ENCODE results near the gene CABLES1.
"Not testable (repeated sequence)": the region's sequence is repeated elsewhere in the genome, so short reads cannot be mapped to it uniquely, and the experiment has no call there.

Gene CABLES1

DNA sequence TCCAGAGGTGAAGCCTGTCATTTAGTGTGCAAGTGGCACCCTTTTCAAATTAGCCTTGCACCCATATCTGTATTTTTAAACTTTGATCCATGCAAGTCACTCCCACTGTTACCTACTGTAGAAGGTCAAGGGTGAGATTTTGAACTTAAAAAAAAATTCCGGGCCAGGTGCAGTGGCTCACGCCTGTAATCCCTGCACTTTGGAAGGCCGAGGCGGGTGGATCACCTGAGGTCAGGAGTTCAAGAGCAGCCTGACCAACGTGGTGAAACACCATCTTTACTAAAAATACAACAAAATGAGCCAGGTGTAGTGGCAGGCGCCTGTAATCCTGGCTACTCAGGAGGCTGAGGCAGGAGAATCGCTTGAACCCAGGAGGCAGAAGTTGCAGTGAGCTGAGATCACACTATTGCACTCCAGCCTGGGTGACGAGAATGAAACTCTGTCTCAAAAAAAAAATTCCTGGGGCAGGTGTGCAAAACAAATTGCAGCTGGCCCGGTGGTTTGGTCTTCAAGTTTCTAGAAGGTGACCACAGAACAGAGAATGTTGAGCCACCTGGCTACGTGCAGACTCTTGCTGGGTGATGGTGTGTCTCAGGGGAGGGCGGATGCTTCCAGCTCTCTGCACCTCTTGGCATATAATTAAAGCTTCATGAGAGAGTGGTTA, 106.7 kb downstream of the CABLES1 start:
- not testable (repeated sequence) for DNase-seq (ENCODE audit: low read depth)

DNA sequence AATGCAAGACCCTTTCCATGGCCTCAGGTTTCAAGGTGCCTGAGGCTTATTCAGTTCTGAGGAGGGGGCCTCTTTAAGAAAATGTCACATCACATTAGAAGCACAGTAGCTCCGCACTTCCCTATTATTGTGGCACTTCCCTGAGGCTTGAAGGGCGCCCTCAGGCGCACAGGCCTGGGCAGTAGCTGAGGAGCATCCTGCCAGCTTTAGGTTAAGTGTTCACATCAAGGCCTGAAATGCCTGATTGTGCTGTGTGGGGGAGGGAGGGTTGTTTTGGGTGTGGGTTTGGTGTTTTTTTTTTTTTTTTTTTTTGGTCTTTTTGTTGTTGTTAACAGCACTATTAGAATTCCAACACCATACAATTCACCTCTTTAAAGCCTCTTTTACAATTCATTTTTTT, 107.9 kb downstream of the CABLES1 start:
- no peak for DNase-seq (ENCODE audit: low read depth)

DNA sequence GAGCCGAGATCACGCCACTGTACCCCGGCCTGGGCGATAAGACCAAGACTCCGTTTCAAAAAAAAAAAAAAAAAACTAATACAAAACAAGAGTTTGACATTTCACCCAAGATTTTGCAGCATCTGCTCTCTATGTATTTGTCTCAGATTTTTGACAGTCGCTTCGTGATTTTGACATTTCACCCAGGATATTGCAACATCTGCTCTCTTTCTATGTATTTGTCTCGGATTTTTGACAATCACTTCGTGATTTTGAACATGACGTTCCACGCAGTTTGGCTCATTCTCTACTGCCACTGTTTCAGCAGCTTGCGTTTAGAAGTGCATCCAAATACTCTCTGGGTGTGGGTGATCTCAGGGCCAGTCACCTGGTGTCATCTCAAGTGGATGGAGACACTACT, 108.5 kb downstream of the CABLES1 start:
- no peak for DNase-seq (ENCODE audit: low read depth)

DNA sequence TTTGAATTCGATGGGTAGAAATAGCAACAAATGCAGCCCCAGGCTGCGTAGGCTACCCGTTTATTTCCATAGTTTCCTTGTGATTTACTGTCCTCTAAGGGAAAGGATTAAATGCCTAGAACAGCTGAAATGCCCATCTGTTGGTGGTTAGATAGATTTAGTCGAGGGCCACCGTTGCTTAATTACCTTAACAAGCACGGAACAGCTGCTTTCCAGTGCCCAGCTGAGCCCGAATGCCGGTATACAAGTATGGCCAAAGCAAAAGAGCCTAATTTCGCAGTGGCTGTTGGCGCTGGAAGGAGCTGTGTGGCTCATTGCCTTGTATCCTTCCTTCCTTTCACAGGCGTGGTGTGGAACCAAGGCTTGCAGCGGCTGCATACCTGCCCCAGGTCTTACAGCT, 109.1 kb downstream of the CABLES1 start:
- no peak for DNase-seq (ENCODE audit: low read depth)

DNA sequence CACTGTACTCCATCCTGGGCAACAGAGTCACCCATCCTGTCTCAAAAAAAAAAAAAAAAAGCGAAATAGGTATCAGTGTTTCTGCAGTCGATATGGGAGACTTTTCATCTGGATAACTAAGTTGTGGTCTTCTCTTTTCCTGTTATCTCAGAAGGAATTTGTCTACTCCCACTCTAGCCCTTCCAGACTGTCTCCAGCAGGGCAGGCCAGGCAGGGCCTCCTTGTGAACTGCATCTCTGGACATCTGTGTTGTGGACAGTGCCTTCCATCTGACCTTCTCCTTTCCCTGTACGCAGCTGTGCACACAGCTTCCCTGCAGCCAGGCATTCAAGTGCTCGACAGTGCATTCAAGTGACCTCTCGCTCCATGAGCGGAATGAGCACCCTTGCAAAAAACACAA, 110.2 kb downstream of the CABLES1 start:
- no peak for DNase-seq (ENCODE audit: low read depth)

DNA sequence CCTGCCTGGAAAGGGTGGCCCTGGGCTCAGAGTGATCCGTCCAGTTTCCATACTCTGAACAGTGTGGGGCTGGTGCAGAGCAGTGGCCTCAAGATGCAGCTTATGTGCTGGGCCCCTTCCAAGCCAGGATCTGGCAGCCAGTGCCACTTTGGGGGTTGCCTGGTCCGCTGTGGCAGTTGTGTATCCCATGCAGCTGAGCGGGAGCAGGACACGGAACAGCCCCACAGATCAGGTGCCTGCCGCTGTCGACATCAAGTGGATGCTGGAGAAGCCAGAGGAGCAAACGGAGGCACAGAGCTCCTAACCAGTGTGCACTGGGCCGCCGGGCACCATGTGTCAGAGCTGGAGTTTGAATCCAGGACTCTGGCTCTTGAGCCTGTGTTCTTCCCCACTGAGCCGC, 112.0 kb downstream of the CABLES1 start:
- DNase-seq (ENCODE audit: low read depth) = no peak

DNA sequence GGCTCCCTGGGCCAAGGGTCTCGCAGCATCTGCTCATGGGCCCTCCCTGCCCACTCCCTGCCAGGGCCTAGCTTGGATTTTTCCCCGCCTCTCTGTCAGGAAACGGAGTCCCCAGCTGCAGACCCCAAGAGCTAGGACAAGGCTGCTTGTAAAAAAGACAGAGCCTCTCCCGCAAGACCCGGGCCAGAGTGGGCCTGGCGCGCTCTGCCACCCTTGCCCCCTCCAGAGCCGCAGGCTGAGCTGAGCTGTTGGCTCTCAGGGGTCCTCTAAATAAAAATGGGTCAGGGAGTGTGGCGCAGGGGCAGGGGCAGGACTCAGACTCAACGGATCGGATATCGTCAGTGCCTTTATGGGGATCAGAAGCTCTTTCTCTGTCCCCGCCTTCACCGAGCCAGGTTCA, 112.6 kb downstream of the CABLES1 start:
- DNase-seq (ENCODE audit: low read depth) = no peak

DNA sequence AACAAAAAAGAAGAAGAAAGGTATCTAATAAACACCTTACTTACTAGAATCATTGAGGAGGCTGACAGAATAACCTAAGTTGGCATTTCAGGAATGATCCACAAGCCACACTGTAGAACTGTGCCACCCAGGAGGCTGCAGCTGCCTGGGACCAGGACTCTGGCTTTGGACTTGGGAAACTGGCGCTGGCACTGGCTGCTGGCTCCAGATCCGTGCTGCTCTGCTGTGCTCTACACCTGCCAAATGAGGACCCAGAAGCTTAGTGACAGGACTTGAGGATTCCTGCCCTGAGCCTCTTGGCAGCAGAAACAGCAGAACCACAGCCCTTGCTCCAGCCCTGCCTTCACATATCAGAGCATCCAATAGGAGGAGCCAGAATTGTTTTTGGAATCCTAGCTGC, 113.5 kb downstream of the CABLES1 start:
- DNase-seq (ENCODE audit: low read depth) = no peak

DNA sequence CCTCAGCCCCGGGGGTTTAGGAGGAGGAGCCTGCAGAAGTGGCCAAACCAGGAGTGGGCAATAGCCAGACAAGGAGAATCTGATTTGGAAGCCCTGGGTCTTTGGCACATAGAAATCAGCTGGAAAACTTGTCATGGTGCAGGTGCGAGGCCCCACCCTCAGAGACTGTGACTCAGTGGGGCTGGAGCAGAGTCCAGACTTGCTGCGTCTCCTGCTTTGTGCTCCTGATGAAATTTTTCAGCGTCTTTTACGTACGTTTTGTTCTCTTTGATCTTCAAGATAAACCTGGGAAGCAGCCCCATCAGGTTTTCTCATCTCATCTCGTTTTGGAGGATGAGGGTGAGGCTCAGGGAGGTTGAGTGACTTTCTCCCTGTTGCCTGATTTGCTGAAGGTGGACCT, 114.1 kb downstream of the CABLES1 start:
- no peak for DNase-seq (ENCODE audit: low read depth)

DNA sequence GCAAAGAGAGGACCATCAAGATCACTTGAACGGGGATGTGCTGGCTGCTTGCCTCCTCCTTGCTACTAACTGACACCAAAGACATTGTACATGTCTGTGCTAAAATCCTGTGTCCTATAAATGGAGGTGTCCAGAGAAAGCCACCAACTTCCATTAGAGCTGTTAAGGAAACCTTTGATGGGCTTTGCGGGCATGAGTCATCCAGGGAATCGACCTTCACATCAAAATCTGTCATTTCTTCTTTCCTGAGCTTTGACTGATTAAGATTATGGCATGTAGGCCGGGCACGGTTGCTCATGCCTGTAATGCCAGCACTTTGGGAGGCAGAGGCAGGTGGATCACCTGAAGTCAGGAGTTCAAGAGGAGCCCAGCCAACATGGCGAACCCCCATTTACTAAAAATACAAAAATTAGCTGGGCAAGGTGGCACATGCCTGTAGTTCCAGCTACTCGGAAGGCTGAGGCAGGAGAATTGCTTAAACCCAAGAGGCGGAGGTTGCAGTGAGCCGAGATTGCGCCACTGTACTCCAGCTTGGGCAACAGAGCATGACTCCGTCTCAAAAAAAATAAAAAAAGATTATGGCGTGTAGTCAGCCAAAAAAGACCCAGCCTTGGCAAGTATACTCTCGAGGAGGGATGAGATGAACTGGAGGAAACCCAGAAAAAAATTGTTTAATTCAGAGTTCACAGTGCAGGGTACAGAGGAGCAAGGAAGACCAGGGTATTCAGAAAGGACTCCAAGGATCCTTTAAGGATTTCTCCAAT, 115.8 kb downstream of the CABLES1 start:
- no peak for DNase-seq (ENCODE audit: low read depth)

DNA sequence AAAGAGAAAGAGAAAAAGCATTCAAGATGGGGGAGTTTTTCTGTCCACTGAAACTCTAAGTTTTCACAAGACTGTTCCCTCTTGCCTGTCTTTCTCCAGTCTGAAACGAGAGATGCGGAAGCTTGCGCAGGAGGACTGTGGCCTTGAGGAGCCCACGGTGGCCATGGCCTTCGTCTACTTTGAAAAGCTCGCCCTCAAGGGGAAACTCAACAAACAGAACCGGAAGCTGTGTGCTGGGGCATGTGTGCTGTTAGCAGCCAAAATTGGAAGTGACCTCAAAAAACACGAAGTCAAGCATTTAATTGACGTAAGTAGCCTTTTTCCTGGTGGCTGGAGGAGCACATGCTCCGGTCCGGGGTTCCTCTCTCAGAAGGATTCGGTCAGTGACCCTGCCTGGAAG, 118.3 kb downstream of the CABLES1 start:
- no peak for DNase-seq (ENCODE audit: low read depth)

DNA sequence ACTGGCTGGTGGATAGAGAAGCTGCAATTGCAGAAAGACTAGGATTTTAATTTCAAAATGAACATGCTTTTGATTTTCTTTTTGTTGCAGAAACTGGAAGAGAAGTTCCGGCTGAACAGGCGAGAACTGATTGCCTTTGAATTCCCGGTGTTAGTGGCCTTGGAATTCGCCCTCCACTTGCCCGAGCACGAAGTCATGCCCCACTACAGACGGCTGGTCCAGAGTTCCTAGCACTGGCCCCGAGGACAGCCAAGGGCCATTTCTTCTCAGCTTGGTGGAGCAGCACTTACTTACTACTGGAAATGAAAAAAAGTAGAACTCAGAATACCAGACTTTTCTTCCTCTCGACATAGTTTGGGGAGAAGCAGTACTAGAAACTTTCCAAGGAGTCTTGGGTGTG, 121.9 kb downstream of the CABLES1 start:
- DNase-seq (ENCODE audit: low read depth) = no peak

DNA sequence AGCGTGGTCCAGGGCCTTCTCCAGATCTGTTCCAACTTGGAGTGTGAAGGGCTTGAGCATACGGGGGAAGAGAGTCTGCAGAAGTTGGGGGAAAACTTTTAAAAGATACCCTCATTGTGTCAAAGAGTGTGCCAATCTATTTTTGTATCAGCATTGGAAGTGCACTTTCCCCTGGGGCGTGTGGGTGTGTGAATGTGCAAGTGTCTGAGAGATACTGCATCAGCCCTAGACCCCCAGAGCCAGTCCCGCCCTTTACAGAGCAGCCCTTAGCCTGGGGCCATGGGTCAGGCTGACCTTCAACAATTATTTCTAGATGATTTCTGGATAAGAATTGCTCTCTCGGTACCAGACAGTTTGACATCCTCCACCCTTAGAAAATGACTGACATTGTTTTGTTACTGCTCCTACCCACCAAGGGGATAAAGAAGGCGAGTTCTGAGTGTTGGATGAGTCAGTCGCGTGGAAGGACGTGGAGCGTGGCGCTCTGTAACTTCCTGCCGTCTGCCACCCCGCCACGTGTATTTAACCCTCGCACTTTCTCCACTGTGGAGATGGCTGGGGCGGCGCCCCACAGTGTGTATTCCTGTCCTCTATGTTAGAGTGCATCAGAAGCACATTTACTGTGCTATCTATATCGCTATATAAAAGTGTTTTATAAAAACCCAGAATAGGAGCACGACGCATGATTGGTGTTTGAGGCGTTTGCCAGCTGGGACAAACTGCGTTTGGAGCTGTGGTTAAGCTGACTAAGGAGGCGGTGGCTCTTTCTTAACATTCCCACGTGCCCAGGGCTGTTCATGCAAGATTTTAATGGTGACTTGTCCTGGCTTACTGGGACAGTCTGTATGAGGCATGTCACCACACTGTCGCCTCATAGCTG, 122.6 kb downstream of the CABLES1 start:
- no peak for DNase-seq (ENCODE audit: low read depth)

DNA sequence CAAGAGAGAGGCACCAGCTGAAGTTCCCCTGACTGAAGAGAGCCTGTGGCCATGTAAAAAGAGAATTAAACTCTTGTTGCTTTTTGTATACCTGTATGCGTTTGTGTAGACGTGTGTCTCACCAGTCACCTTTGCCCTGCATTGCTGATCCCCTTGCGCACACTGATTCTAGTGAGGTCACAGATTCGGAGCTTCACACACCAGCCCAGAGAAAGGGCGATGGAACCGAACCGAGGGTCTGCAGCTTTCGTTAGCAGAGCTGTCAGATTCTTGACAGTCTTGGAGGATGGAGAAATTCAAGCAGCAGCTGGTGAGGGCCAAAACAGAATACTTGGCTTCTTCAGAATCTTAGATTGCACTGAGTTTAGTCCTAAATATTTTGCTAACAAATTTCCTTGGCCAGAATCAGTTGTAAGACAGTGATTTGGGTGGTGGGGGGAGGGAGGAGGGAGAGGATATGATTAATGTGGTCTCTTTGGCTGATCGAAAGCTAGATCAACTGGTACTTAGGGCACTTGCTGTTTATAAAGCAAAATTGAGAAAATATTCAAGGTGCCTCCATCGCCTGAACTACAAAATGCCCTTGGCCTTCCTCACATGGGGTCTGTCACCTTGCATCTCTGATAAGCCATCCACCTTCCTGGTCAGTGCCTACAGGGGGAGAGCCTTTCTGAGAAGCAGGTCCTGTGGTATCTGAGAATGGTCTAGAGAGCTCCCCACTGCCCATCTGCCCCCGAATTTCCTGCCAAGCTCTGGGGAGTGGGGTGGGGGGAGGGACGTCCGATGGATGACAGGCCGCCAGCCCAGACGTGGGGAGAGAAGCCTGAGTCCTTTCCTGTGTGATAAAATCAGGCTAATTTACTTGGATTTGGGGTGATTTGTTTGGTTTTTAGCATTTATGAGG, 123.5 kb downstream of the CABLES1 start:
- no peak for DNase-seq (ENCODE audit: low read depth)

DNA sequence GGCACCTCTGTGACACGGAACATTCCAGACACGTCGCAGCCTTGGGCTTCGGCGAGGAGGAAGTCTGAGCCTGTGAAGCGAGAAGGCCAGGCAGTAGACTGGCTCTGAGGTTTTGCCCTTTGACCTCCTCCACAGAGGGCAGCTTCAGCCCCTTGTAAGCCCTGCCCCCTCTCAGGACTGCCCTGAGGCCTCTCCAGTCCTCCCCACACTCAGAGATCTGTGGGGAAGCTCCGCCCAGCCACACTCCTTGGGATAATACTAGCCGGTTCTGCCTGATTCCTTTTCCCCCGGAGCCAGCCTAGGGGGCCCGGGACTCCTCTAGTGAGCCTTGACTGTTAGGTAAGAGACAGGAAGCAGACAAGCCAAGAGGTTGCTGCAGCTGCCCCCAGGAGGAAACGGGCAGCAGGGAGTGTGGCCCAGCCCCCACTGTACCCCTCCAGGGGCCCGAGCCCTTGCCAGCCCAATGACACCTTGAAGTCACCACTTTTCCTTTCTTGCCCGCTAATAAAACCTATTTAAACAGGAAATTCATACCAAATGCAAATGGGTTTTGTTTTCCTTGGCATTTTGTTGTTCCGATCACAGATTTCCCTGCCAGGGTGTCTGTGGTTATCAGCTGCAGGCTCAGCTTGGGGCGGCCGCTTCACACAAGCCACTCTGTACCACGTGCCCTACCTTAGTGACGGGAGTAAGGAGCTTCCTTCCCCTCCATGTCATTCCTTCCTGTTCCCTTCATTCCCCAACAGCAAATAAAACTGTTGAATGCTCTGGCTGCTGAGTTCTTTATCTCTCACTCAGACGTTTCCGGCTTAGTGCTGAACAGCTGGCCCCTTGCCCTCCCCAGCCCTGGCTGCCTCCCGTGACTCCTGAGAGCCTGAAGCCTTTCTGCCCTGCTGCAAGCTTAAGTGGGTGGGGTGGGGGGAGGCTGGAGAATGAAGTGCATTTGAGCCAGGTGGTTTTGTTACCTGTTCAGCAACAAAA, 124.7 kb downstream of the CABLES1 start:
- DNase-seq (ENCODE audit: low read depth) = peak; percentile 41

DNA sequence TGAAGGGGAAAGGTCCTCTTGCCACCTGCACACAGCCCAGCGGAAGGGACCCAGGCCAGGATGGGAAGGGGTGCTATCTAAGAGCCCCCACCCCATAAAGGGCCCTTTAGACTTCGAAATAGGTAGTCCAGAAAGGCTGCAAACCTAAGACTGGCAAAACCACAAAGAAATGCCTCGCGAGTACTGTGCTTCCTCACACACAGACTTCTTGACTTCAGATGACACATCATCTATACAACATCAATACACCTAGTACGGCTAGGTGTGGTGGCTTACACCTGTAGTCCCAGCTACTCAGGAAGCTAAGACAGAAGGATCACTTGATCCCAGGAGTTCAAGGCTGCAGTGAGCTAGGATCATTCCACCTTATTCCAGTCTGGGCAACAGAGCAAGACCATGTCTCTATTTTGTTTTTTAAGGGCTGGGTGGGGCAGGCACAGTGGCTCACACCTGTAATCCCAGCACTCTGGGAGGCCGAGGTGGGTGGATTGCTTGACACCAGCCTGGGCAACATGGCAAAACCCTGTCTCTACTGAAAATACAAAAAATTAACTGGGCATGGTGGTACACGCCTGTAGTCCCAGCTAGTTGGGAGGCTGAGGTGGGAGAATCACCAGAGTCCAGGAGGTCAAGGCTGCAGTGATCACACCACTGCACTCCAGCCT, 125.8 kb downstream of the CABLES1 start:
- no peak for DNase-seq (ENCODE audit: low read depth)

DNA sequence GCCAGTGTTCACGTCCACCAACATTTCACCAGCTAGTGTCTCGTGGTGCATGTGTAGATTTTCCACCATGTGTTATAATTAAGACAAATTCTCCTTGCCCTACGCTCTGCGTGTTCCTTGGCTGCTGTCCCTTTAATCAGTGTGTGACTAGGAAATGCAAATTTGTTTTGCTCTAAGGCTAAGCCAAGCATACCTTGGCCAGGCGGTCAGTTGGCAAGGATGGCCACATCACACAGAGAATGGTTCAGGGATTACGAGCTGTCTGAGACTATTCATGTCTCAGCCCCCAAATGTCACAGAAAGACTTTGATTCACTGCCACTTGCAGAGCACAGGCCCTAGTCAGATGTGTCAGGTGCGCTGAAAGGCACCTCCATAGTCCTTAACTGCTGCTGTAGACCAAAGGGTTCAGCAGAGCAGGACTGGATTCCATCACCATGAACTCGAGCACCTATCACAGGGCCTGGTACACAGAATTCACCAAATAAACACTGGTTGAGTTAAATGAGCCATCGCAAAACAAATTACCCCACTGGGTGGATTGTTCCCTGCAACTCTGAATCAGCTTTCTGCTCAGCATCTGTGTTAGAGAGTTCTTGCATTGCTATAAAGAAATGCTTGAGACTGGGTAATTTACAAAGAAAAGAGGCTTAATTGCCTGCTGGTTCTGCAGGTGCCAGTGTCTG, 128.4 kb downstream of the CABLES1 start:
- no peak for DNase-seq (ENCODE audit: low read depth)

DNA sequence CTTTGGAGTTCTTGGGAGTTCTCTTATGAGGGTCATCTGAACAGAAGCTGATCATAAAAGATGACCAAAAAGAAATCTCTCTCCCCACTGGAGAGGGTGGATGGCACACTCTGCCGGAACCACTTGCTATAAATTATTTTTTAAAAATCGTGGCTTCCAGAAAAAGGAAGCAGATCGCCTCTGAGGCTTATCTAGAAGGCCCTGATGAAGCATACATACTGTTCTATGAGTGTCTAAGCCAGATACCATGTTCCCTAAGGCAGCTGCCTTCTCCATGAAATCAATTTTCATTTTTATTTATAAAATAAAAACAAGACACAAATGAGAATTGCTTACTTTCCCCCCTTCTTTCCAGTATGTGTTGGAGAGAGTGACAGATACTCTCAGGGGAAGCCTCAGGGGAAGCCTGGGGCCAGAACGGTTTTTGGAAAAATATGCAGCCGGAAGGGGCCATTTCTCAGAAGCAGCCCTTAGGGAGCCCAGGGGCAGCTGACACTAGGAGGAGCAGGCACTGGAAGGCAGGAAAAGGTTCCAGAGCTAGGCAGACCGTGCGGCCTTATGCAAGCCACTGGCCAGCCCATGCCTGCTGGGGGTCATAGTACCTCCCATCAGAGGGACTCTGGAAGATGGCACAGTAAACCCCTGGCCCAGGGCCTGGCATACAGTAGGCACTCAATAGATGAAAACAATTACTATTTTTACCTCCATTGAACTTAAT, 130.6 kb downstream of the CABLES1 start:
- no peak for DNase-seq (ENCODE audit: low read depth)
